CD4-positive, alpha-beta T cell treated with Interferon gamma for 1 hour (primary cell): ENCODE measurements around the gene FAM3B.
"Not testable (repeated sequence)": the region's sequence is repeated elsewhere in the genome, so short reads cannot be mapped to it uniquely, and the experiment has no call there.

Experiments
- DNase-seq: peaks from one replicate; pipeline ENCODE4 v3.0.0-alpha.2; 2020

FAM3B gene, protein sequence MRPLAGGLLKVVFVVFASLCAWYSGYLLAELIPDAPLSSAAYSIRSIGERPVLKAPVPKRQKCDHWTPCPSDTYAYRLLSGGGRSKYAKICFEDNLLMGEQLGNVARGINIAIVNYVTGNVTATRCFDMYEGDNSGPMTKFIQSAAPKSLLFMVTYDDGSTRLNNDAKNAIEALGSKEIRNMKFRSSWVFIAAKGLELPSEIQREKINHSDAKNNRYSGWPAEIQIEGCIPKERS

GRCh38 chr21:41316200-41317062, at the start of gene FAM3B:
Gene FAM3B (plus strand): TSS chr21:41316801. CDS start chr21:41316880, 79 bp downstream.
- DNase-seq, result no peak

- no peak for DNase-seq
Measured at GRCh38 chr21:41267346-41267745, 49.3 kb upstream of the FAM3B start.

DNA sequence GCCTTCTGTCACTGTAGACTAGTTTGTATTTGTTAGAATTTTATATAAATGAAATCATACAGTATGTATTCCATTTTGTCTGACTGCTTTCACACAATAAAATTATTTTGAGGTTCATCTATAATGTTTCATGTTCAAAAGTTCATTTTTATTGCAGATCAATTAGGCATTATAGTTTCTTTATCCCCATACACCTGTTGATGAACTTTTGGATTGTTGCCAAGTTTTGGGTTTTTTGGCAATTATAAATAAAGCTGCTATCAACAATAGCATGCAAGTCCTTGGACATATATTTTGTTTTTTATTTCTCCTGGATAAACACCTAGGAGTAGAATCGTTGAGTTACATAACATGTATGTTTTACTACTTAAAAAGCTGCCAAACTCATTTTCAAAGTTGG, 47.1 kb upstream of the FAM3B start:
- DNase-seq, result no peak

GRCh38 chr21:41277196-41277595, 39.4 kb upstream of the FAM3B start:
- no peak for DNase-seq

- DNase-seq, result no peak
Measured at GRCh38 chr21:41277846-41278245, 38.8 kb upstream of the FAM3B start.

GRCh38 chr21:41280115-41280919, 36.3 kb upstream of the FAM3B start:
- DNase-seq, result no peak

DNA sequence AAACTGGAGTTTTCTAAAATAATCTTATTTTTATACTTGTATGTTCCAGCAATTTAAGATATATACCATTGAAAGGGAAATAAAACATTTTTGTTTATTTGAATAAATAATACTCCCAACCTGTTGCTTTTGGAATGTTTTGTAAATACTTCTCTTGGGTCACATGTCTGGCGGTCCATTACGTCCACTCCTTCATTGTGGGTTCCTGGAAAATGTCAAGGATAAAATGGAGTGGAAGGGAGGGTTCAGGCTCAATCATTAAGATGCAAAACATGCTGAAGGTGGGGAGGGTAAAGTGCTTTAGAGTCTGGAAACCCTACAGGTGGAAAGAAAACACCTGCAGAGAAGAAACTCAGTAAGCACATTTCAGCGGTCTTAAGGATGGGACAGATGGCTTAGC, 34.2 kb upstream of the FAM3B start:
- no peak for DNase-seq

DNA sequence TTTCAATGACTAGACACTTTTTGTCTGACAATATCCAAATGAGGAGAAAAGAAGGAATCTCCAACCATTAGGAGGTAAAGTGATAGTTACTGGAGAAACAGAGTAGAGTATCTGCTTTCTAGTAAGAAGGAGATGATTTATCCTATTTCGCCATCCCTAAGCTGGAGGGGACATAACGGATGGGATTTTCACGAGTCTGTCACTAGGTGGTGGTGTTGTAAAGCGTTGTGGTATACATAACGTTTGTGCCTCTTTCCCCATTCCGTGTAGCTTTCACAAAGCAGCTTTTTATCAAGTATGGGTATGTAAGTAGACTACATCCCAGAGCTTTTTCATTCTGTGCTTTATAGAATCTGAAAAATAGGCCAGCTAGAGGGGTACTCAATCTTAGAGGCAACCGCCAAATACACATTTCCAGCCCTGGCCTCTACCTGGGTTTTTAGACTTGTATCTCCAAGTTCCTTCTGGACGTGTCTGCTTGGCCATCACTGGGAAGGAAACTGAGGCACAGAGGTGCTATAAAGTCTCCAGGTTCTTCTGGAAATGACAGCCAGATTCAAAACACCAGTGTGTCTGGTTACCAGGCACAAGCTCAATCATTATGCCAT, 33.3 kb upstream of the FAM3B start:
- DNase-seq, result peak; percentile 41

DNA sequence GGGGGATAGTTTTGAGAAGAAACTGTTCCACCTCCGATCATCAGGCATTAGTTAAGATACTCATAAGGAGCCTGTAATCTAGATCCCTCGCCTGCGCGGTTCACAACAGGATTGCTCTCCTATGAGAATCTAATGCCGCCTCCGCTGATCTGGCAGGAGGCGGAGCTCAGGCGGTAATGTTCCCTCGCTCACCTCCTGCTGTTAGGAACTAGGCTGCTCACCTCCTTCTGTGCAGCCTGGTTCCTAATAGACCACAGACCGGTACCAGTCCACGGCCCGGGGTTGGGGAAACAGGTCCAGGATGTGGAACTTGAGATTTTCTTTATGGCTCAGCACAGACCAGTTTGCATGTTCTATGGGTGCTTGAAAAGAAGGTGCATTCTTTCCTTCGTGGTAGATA, 27.2 kb upstream of the FAM3B start:
- no peak for DNase-seq

GRCh38 chr21:41290106-41290799, 26.3 kb upstream of the FAM3B start:
- DNase-seq, result no peak

- DNase-seq, result no peak
Measured at GRCh38 chr21:41294548-41295231, 21.9 kb upstream of the FAM3B start.

GRCh38 chr21:41295721-41296254, 20.8 kb upstream of the FAM3B start:
- no peak for DNase-seq

GRCh38 chr21:41302976-41303375, 13.6 kb upstream of the FAM3B start:
- no peak for DNase-seq

DNA sequence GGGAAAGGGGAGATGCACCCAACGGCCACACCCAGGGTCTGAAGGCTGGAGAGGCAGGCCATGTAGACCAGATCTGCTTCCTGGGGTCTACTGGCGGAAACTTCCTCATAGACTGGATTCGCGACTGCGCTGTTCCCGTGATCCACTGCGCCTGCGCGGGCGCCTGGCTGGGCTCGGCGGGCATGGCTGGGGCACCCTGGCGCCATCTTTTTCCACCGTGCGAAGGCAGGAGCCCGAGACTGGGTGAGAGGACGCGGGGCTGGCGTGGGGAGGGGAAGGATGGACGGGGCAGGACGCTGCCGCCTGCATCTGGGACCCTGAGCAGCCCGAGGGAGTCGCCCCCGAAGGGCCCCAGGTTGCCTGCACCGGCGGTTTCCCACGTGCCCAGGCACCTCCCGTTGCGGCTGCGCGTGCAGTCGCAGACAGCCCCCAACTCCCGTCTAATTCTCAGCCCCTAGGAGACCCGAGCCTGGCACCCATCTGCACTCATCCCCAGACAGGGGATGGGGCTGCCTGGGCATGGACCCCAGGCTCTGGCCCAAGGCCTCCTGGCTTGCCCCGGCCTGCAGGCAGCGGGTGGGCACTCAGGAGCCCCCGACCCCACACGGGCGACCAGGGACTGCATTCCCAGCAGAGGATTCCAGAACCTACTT, 12.4 kb upstream of the FAM3B start:
- no peak for DNase-seq

- no peak for DNase-seq
Measured at GRCh38 chr21:41307219-41307618, 9.4 kb upstream of the FAM3B start.

DNA sequence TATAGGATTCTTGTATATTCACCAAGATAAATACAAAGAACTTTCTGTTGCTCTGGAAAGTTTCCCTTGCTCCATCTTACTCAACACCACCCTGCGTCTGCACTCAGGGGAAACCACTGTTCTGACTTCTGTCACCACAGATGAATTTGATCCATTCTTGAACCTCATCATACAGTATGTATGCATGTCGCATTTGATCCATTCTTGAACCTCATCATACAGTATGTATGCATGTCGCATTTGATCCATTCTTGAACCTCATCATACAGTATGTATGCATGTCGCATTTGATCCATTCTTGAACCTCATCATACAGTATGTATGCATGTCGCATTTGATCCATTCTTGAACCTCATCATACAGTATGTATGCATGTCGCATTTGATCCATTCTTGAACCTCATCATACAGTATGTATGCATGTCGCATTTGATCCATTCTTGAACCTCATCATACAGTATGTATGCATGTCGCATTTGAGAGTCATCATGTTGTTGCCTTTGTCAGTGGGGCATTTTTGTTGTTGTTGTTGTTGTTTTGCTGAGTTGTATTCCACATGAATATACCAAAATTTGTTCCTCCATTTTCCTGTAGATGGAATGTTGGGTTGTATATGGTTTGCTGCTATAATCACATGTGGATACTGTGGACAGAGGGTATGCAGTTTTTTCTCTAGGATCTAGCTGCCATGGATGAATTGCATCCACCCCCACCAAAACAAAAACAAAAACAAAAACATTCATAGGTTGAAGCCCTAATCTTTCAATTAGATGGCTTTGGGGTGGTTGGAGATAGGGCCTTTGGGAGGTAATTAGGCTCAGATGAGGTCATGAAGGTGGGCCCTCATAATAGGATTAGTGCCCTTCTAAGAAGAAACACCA, 3.1 kb upstream of the FAM3B start:
- not testable (repeated sequence) for DNase-seq

DNA sequence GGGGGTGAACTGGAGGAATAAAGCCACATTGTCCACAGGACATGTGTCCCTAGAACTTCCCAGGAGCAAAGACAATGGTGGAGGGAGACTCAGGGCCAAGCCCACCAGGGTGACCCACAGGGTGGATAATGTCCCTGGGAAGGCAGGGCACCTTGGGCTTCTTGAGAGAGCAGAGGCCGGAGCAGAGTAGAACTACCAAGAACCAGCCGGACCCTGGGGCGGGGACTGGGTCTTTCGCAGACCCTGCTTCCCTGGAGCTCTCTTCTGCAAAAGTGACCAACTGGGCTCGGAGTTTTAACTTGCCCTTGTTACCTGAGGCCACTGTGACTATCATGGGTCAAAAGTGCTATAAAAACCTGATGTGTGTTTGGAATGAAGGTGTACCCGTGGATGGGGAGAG, 875 bp upstream of the FAM3B start:
- DNase-seq, result no peak

DNA sequence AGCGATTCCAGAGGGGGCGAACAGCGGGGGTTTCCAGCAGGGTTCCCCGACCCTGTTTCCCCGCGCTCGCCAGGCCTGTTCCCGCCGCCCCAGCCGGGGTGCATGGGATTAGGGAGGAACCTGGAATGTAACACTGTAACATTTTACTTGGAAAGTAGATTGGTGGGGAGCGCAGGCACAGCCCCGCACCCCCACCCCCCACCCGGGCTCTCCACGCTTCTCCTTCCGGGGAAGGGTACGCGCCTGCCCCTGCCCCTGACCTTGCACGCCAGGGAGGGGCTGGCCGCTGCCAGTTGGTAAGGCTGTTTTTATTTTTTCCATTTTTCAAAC, 427 bp downstream of the FAM3B start:
- no peak for DNase-seq

GRCh38 chr21:41317458-41317857, 857 bp downstream of the FAM3B start:
- DNase-seq, result no peak

- no peak for DNase-seq
Measured at GRCh38 chr21:41318218-41318617, 1.6 kb downstream of the FAM3B start.
